K562 (cell line): ENCODE results near the gene CLIC1. TPM values are rescaled to one million over a fixed set of nuclear protein-coding genes. Genes with fewer than 3 reads are reported as not detected.

Experiments used
- CBX8 ChIP-seq: fragments of 200-600 bp; sonication (generic); IDR thresholded peaks from 2 replicates; pipeline ENCODE4 v1.6.1; 2012; ENCODE audit warnings: borderline replicate concordance, mixed run types, low read depth, mild to moderate bottlenecking, moderate library complexity, mixed read lengths, low read length, control low read depth, inconsistent platforms; ENCODE audit not compliant: poor library complexity, severe bottlenecking; ENCODE audit errors: extremely low read depth
- CUX1 ChIP-seq: fragments of 200-800 bp; sonication (Bioruptor generic); IDR thresholded peaks from 2 replicates; pipeline ENCODE4 v1.6.1; 2016; ENCODE audit warnings: missing genetic modification characterization, missing compliant biosample characterization
- ERF ChIP-seq: fragments of 450-650 bp; formaldehyde crosslinking; IDR thresholded peaks from 2 replicates; pipeline ENCODE4 v1.4.0; 2020; ENCODE audit warnings: mild to moderate bottlenecking, mixed read lengths
- HNRNPLL ChIP-seq: fragments of 200-400 bp; formaldehyde crosslinking; IDR thresholded peaks from 2 replicates; pipeline ENCODE4 v1.6.1; 2017; ENCODE audit warnings: low read length, low read depth, mild to moderate bottlenecking; ENCODE audit not compliant: poor library complexity, severe bottlenecking
- JUN ChIP-seq, 2 experiments: sonication (generic) in 1 of 2; formaldehyde crosslinking in 1 of 2; IDR thresholded peaks; 2 replicates each; pipeline versions ENCODE4 v1.6.1 to v1.8.0; 2012 to 2022; ENCODE audit warnings: borderline replicate concordance in 2 of 2, mild to moderate bottlenecking in 2 of 2, improper control_type of control experiment in 1 of 2, low read depth in 1 of 2, low read length in 1 of 2, missing genetic modification reagents in 1 of 2
- MYBL2 ChIP-seq, 2 experiments: fragments of 450-650 bp in 1 of 2; sonication (generic) in 1 of 2; formaldehyde crosslinking in 1 of 2; IDR thresholded peaks; 2 replicates each; pipeline versions ENCODE4 v1.6.1 to v1.8.1; 2017 to 2022; ENCODE audit warnings: borderline replicate concordance in 1 of 2, inconsistent platforms in 1 of 2, low read depth in 1 of 2, mild to moderate bottlenecking in 1 of 2, missing genetic modification reagents in 1 of 2, moderate library complexity in 1 of 2
- PKNOX1 ChIP-seq: fragments of 450-650 bp; IDR thresholded peaks from 2 replicates; pipeline ENCODE4 v1.6.1; 2016
- POLR2B ChIP-seq: fragments of 450-650 bp; IDR thresholded peaks from 2 replicates; pipeline ENCODE4 v1.6.1; 2018; ENCODE audit warnings: low read depth; ENCODE audit not compliant: partially characterized antibody
- TAF1 ChIP-seq: IDR thresholded peaks from 2 replicates; pipeline ENCODE4 v1.6.1; 2011; ENCODE audit warnings: mild to moderate bottlenecking, low read length, moderate library complexity; ENCODE audit not compliant: insufficient read depth, control insufficient read depth, severe bottlenecking; ENCODE audit errors: extremely low read depth
- TCF15 ChIP-seq: fragments of 250-450 bp; sonication (Bioruptor Pico); IDR thresholded peaks from 2 replicates; pipeline ENCODE4 v1.8.0; 2022; ENCODE audit warnings: moderate library complexity, mild to moderate bottlenecking, inconsistent platforms
- TCFL5 ChIP-seq: fragments of 250-450 bp; sonication (Bioruptor Pico); conservative IDR thresholded peaks from 2 replicates; pipeline ENCODE4 v1.6.1; 2021; ENCODE audit warnings: mild to moderate bottlenecking, moderate library complexity, matching md5 sums
- ZNF589 ChIP-seq: fragments of 200-800 bp; sonication (Bioruptor generic); IDR thresholded peaks from 2 replicates; pipeline ENCODE4 v1.6.1; 2016; ENCODE audit warnings: low read depth, missing genetic modification characterization, missing compliant biosample characterization
- ZNF639 ChIP-seq, 2 experiments: fragments of 200-800 bp in 1 of 2; sonication (Bioruptor generic) in 1 of 2; sonication (generic) in 1 of 2; formaldehyde crosslinking in 1 of 2; IDR thresholded peaks in 1 of 2; conservative IDR thresholded peaks in 1 of 2; 2 replicates each; pipeline versions ENCODE4 v1.5.0 to v1.6.1; 2016 to 2020; ENCODE audit warnings: missing compliant biosample characterization in 1 of 2, missing genetic modification characterization in 1 of 2, missing genetic modification reagents in 1 of 2
- ZNF696 ChIP-seq: fragments of 250-450 bp; sonication (Bioruptor Pico); conservative IDR thresholded peaks from 2 replicates; pipeline ENCODE4 v1.4.0; 2020; ENCODE audit warnings: mild to moderate bottlenecking, moderate library complexity
- ZNF77 ChIP-seq: fragments of 250-450 bp; sonication (Bioruptor Pico); IDR thresholded peaks from 2 replicates; pipeline ENCODE4 v1.5.0; 2020
- polyA plus RNA-seq, 8 experiments: library from polyadenylated mRNA; depleted of rRNA in 4 of 8; stranded (reverse) in 5 of 8; unstranded in 3 of 8; fragments of >200 nt; fragmentation: Nextera tagmentation in 2 of 8; fragmentation: Illumina TruSeq in 1 of 8; extraction: Ambion mirVana in 2 of 8; extraction: Trizol in 1 of 8; gene quantifications; 2 replicates each; pipeline versions ENCODE4 v1.2.1 to v1.2.3, GENCODE V29; 2011 to 2014; ENCODE audit warnings: inconsistent platforms in 1 of 8, missing spikeins in 1 of 8
- total RNA-seq, 7 experiments: library from RNA; depleted of rRNA in 6 of 7; stranded (reverse); fragments of >200 nt in 6 of 7; fragmentation: Illumina TruSeq in 2 of 7; extraction: Trizol in 2 of 7; gene quantifications; 2 replicates each; pipeline versions ENCODE4 v1.2.1 to v1.2.3, GENCODE V29; 2011 to 2021; ENCODE audit warnings: low replicate concordance in 1 of 7

CLIC1 gene
- total and polyA plus RNA-seq, 9 of the 15 experiments (the other 6 are each of a cell fraction or from before 2014, with no cell fraction given), result 1,267 to 2,419 (median 1,808) TPM

GRCh38 chr6:31737991-31738979, 2.0 kb upstream of the CLIC1 start (continued):
- TF ChIP-seq MYBL2 (IDR thresholded peaks at IDR 0.05; ENCODE audit: low read depth) (no peak), MYBL2 (CRISPR knock-in tag; IDR thresholded peaks at IDR 0.05; ENCODE audit: borderline replicate concordance) (no peak), ZNF696 (CRISPR knock-in tag) (no peak), HNRNPLL (no peak), POLR2B (peak; percentile 94), CBX8 (no peak), CUX1 (CRISPR knock-in tag) (no peak), TCFL5 (0 out of 2 replicates have a peak, but pooled peaks have one; percentile 41), ZNF77 (CRISPR knock-in tag) (no peak), ZNF639 (CRISPR knock-in tag; conservative IDR thresholded peaks at IDR 0.05 in 1 of 2, IDR thresholded peaks at IDR 0.05 in 1 of 2) (no peak), TCF15 (CRISPR knock-in tag) (peak; percentile 76; the same call in 1 of the 2 replicates), PKNOX1 (no peak), ERF (CRISPR knock-in tag) (peak; percentile 39; the same call in 1 of the 2 replicates), JUN (IDR thresholded peaks at IDR 0.05; ENCODE audit: borderline replicate concordance, low read depth, low read length) (peak; percentile 92), JUN (CRISPR knock-in tag; IDR thresholded peaks at IDR 0.05; ENCODE audit: borderline replicate concordance) (peak; percentile 4; the same call in 1 of the 2 replicates), ZNF589 (no peak), TAF1 (no peak)
